Keratinocyte (primary cell): ENCODE results near the gene EEPD1. TPM values are rescaled to one million over a fixed set of nuclear protein-coding genes. Genes with fewer than 3 reads are reported as not detected.

Source experiments
- DNase-seq: peaks from one replicate; pipeline ENCODE4 v3.0.0-alpha.2; 2011; ENCODE audit warnings: low read depth, missing footprints, low spot score
- FAIRE-seq: peaks from 2 replicates; lab custom pipeline; 2011; peaks lifted over from hg19 to GRCh38; lab: Jason Lieb, UNC
- H2AFZ ChIP-seq: 2 replicates; pipeline ENCODE4 v1.6.0; 2012; ENCODE audit warnings: low read length, control low read depth, inconsistent platforms; ENCODE audit not compliant: control insufficient read depth
- H3K27ac ChIP-seq: 2 replicates; pipeline ENCODE4 v1.5.1; 2011; ENCODE audit warnings: low read length; ENCODE audit not compliant: control insufficient read depth, insufficient read depth
- H3K27me3 ChIP-seq: 3 replicates; pipeline ENCODE4 v1.6.0; 2011; ENCODE audit warnings: low read length; ENCODE audit not compliant: control insufficient read depth, insufficient read depth; ENCODE audit errors: extremely low read depth
- H3K36me3 ChIP-seq, 2 experiments: 2 replicates in 1 of 2; 3 replicates in 1 of 2; pipeline ENCODE4 v1.5.1; 2011; ENCODE audit warnings: low read length in 2 of 2, mild to moderate bottlenecking in 1 of 2; ENCODE audit not compliant: control insufficient read depth in 2 of 2, insufficient read depth in 2 of 2; ENCODE audit errors: extremely low read depth in 1 of 2
- H3K4me1 ChIP-seq: 3 replicates; pipeline ENCODE4 v1.5.1; 2011; ENCODE audit warnings: low read length; ENCODE audit not compliant: control insufficient read depth, insufficient read depth; ENCODE audit errors: extremely low read depth
- H3K4me2 ChIP-seq: 3 replicates; pipeline ENCODE4 v1.6.0; 2011; ENCODE audit warnings: low read depth, low read length; ENCODE audit not compliant: control insufficient read depth, insufficient read depth; ENCODE audit errors: extremely low read depth
- H3K4me3 ChIP-seq, 3 experiments: fragments of 200-600 bp in 1 of 3; sonication (generic) in 1 of 3; 2 replicates in 2 of 3; 3 replicates in 1 of 3; pipeline ENCODE4 v1.5.1; 2011 to 2016; ENCODE audit warnings: low read length in 3 of 3, mild to moderate bottlenecking in 3 of 3, control low read depth in 2 of 3, inconsistent platforms in 1 of 3, low read depth in 1 of 3, mixed read lengths in 1 of 3, mixed run types in 1 of 3, moderate library complexity in 1 of 3; ENCODE audit not compliant: control insufficient read depth in 2 of 3, insufficient read depth in 2 of 3; ENCODE audit errors: extremely low read depth in 1 of 3
- H3K79me2 ChIP-seq: 2 replicates; pipeline ENCODE4 v1.6.0; 2012; ENCODE audit warnings: low read length; ENCODE audit not compliant: control insufficient read depth, insufficient read depth
- H3K9ac ChIP-seq: 3 replicates; pipeline ENCODE4 v1.6.0; 2011; ENCODE audit warnings: low read length; ENCODE audit not compliant: control insufficient read depth, insufficient read depth; ENCODE audit errors: extremely low read depth
- H3K9me1 ChIP-seq: 3 replicates; pipeline ENCODE4 v1.6.0; 2011; ENCODE audit warnings: low read length; ENCODE audit not compliant: control insufficient read depth, insufficient read depth; ENCODE audit errors: extremely low read depth
- H3K9me3 ChIP-seq: 2 replicates; pipeline ENCODE4 v1.5.1; 2012; ENCODE audit warnings: low read depth, low read length; ENCODE audit not compliant: control insufficient read depth
- H4K20me1 ChIP-seq: 3 replicates; pipeline ENCODE4 v1.6.0; 2011; ENCODE audit warnings: low read length; ENCODE audit not compliant: control insufficient read depth, insufficient read depth; ENCODE audit errors: extremely low read depth
- CTCF ChIP-seq, 3 experiments: IDR thresholded peaks in 1 of 3; conservative IDR thresholded peaks in 1 of 3; optimal IDR thresholded peaks in 1 of 3; 2 replicates in 2 of 3; 3 replicates in 1 of 3; pipeline versions ENCODE3 to v1.5.1; 2011; ENCODE audit warnings: low read length in 3 of 3, mild to moderate bottlenecking in 3 of 3, moderate library complexity in 2 of 3, control low read depth in 1 of 3, inconsistent platforms in 1 of 3; ENCODE audit not compliant: insufficient read depth in 2 of 3; ENCODE audit errors: extremely low read depth in 1 of 3
- EZH2 ChIP-seq: IDR thresholded peaks from one replicate; pipeline ENCODE4 v1.6.1; 2012; ENCODE audit warnings: inconsistent platforms, mild to moderate bottlenecking, low read length, moderate library complexity
- dilution Hi-C: fragments of 300-500 bp; cut with MboI; formaldehyde crosslinking; loops from one replicate; pipeline ENCODE4 v1.7.0; 2020; ENCODE audit warnings: low sequenced_read_pairs; ENCODE audit not compliant: extremely low pct_ligation_motif_present
- polyA plus RNA-seq, 5 experiments: library from polyadenylated mRNA; depleted of rRNA in 3 of 5; stranded (reverse) in 3 of 5; stranded (forward) in 1 of 5; unstranded in 1 of 5; fragments of >200 nt; gene quantifications; 1 replicate in 1 of 5; 2 replicates in 3 of 5; 3 replicates in 1 of 5; pipeline versions ENCODE4 v1.2.1 to v1.2.3, GENCODE V29; 2011 to 2012; ENCODE audit warnings: missing spikeins in 2 of 5, low read depth in 1 of 5, low replicate concordance in 1 of 5

Gene EEPD1
- polyA plus RNA-seq, 1 donor (not counting 4 experiments of a cell fraction or from before 2014, with no cell fraction given): 1.2 TPM

- Histone ChIP-seq H3K36me3 (no peaks in the 10 kb centered on the region), H3K4me3 (no peak overlapping the region), H3K27ac (no peak overlapping the region), H3K9me3 (no peaks in the 10 kb centered on the region), H3K9ac (no peak overlapping the region), H2AFZ (no peak overlapping the region), H3K27me3 (no peaks in the 10 kb centered on the region), H4K20me1 (no peaks in the 10 kb centered on the region), H3K9me1 (no peaks in the 10 kb centered on the region), H3K4me1 (no peaks in the 10 kb centered on the region), H3K79me2 (no peaks in the 10 kb centered on the region), H3K4me2 (no peak overlapping the region)
- DNase-seq (no peak), FAIRE-seq (no peak)
- TF ChIP-seq EZH2: no peak
- TF ChIP-seq CTCF (optimal IDR thresholded peaks at IDR 0.05 in 1 of 3, IDR thresholded peaks at IDR 0.05 in 1 of 3, conservative IDR thresholded peaks at IDR 0.05 in 1 of 3; ENCODE audit: extremely low read depth in 1 of 3, insufficient read depth in 2 of 3, low read length in 3 of 3): no peak
- dilution Hi-C loops: no loop called here
Observed at GRCh38 chr7:36208997-36209813, 56.2 kb downstream of the EEPD1 start.

- FAIRE-seq (no peak), DNase-seq (no peak)
- dilution Hi-C loops: no loop called here
- Histone ChIP-seq H2AFZ (no peak overlapping the region), H3K9me3 (no peaks in the 10 kb centered on the region), H3K79me2 (no peaks in the 10 kb centered on the region), H3K4me3 (no peak overlapping the region), H3K36me3 (no peaks in the 10 kb centered on the region), H3K27me3 (no peaks in the 10 kb centered on the region), H3K9ac (no peak overlapping the region), H3K4me2 (no peak overlapping the region), H3K4me1 (no peaks in the 10 kb centered on the region), H3K9me1 (no peaks in the 10 kb centered on the region), H3K27ac (no peak overlapping the region), H4K20me1 (no peaks in the 10 kb centered on the region)
- TF ChIP-seq CTCF (optimal IDR thresholded peaks at IDR 0.05 in 1 of 3, IDR thresholded peaks at IDR 0.05 in 1 of 3, conservative IDR thresholded peaks at IDR 0.05 in 1 of 3; ENCODE audit: extremely low read depth in 1 of 3, insufficient read depth in 2 of 3, low read length in 3 of 3) (no peak), EZH2 (no peak)
Observed at GRCh38 chr7:36209814-36210183, 56.7 kb downstream of the EEPD1 start.
